K562 (cell line): ENCODE results near the gene ZDHHC8. TPM values are rescaled to one million over a fixed set of nuclear protein-coding genes. Genes with fewer than 3 reads are reported as not detected.

ENCODE experiments used
- BDP1 ChIP-seq: IDR thresholded peaks from 3 replicates; pipeline ENCODE4 v1.6.1; 2011; ENCODE audit not compliant: insufficient read length, insufficient read depth
- CAMTA2 ChIP-seq: fragments of 250-450 bp; sonication (Bioruptor Pico); conservative IDR thresholded peaks from 2 replicates; pipeline ENCODE4 v1.5.1; 2022
- KDM5B ChIP-seq: fragments of 200-600 bp; sonication (generic); IDR thresholded peaks from 2 replicates; pipeline ENCODE4 v1.6.1; 2012; ENCODE audit warnings: low read depth, mild to moderate bottlenecking, moderate library complexity, low read length, control low read depth, inconsistent platforms; ENCODE audit not compliant: insufficient replicate concordance
- MED1 ChIP-seq: sonication (generic); formaldehyde crosslinking; IDR thresholded peaks from 2 replicates; pipeline ENCODE4 v1.8.1; 2023; ENCODE audit warnings: missing genetic modification reagents, borderline replicate concordance
- POLR3G ChIP-seq: IDR thresholded peaks from 2 replicates; pipeline ENCODE4 v1.6.1; 2011; ENCODE audit not compliant: insufficient read length, insufficient replicate concordance; ENCODE audit errors: extremely low read depth
- RFX5 ChIP-seq: IDR thresholded peaks from 2 replicates; pipeline ENCODE4 v1.6.1; 2011; ENCODE audit warnings: low read depth, mild to moderate bottlenecking, improper control_type of control experiment, low read length
- RHOXF2B ChIP-seq: fragments of 250-450 bp; sonication (Bioruptor Pico); conservative IDR thresholded peaks from 2 replicates; pipeline ENCODE4 v1.5.1; 2021
- ZNF23 ChIP-seq: fragments of 250-450 bp; sonication (Bioruptor Pico); IDR thresholded peaks from 2 replicates; pipeline ENCODE4 v1.4.0; 2020; ENCODE audit warnings: mild to moderate bottlenecking
- polyA plus RNA-seq, 8 experiments: library from polyadenylated mRNA; depleted of rRNA in 4 of 8; stranded (reverse) in 5 of 8; unstranded in 3 of 8; fragments of >200 nt; fragmentation: Nextera tagmentation in 2 of 8; fragmentation: Illumina TruSeq in 1 of 8; extraction: Ambion mirVana in 2 of 8; extraction: Trizol in 1 of 8; gene quantifications; 2 replicates each; pipeline versions ENCODE4 v1.2.1 to v1.2.3, GENCODE V29; 2011 to 2014; ENCODE audit warnings: inconsistent platforms in 1 of 8, missing spikeins in 1 of 8
- total RNA-seq, 7 experiments: library from RNA; depleted of rRNA in 6 of 7; stranded (reverse); fragments of >200 nt in 6 of 7; fragmentation: Illumina TruSeq in 2 of 7; extraction: Trizol in 2 of 7; gene quantifications; 2 replicates each; pipeline versions ENCODE4 v1.2.1 to v1.2.3, GENCODE V29; 2011 to 2021; ENCODE audit warnings: low replicate concordance in 1 of 7
- TF ChIP-seq, protein P1 (sequence below): IDR thresholded peaks from 3 replicates; pipeline ENCODE4 v1.6.1; 2011; ENCODE audit warnings: borderline replicate concordance, mild to moderate bottlenecking, moderate library complexity; ENCODE audit not compliant: insufficient read length; ENCODE audit errors: extremely low read depth
- TF ChIP-seq, protein P2 (sequence below): fragments of 250-450 bp; sonication (Bioruptor Pico); IDR thresholded peaks from 2 replicates; pipeline ENCODE4 v1.6.1; 2021; ENCODE audit warnings: mild to moderate bottlenecking
- TF ChIP-seq, protein P3 (sequence below), 2 experiments: fragments of 450-650 bp in 1 of 2; sonication (generic) in 1 of 2; formaldehyde crosslinking in 1 of 2; IDR thresholded peaks; 2 replicates each; pipeline versions ENCODE4 v1.7.1 to v1.9.0; 2016 to 2022; ENCODE audit warnings: inconsistent platforms in 1 of 2, mild to moderate bottlenecking in 1 of 2, missing genetic modification reagents in 1 of 2
- TF ChIP-seq, protein P4 (sequence below): sonication (generic); formaldehyde crosslinking; IDR thresholded peaks from 2 replicates; pipeline ENCODE4 v1.8.1; 2022; ENCODE audit warnings: missing genetic modification reagents

Gene ZDHHC8
- total and polyA plus RNA-seq, 9 of the 15 experiments (the other 6 are each of a cell fraction or from before 2014, with no cell fraction given) = 0.04 to 109 (median 16.4) TPM

DNA sequence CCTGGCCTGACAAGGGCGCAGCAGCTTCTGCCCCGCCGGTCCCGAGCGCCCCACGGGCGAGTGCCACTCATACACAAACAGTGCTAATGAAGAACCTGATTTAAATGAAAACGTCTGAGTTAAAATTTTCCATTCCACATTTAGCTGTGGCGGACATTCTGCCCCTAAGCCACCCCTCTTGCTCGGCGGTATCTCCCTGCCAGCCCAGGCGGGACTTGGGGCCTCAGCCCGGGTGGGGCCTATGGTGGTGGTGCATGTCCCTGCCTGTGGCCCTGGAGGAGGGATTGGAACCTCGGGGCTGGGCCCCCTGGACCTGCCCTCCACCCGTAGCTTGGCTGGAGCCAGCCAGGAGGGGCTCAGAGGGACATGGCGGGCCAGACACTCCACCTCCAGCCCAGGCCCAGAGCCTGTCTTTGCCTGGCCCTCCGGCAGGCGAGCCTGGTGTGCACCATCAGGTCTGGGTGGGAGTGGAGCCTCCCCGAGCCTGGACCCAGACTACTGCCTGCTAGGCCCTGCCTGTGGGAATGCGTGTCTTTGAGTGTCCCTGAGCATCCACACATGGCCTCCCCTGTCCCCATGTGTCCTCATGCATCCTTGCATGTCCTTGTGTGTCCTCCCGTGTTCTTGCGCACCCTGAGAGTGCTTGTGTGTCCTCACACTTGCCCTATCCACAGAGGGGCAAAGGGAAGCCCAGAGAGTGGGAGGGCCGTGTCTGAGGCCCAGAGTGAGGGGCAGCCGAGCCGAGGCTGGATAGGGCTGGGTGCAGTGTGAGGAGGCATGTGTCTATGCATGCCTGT is 4.4 kb downstream of the ZDHHC8 start (continued):
- TF ChIP-seq, protein P1, sequence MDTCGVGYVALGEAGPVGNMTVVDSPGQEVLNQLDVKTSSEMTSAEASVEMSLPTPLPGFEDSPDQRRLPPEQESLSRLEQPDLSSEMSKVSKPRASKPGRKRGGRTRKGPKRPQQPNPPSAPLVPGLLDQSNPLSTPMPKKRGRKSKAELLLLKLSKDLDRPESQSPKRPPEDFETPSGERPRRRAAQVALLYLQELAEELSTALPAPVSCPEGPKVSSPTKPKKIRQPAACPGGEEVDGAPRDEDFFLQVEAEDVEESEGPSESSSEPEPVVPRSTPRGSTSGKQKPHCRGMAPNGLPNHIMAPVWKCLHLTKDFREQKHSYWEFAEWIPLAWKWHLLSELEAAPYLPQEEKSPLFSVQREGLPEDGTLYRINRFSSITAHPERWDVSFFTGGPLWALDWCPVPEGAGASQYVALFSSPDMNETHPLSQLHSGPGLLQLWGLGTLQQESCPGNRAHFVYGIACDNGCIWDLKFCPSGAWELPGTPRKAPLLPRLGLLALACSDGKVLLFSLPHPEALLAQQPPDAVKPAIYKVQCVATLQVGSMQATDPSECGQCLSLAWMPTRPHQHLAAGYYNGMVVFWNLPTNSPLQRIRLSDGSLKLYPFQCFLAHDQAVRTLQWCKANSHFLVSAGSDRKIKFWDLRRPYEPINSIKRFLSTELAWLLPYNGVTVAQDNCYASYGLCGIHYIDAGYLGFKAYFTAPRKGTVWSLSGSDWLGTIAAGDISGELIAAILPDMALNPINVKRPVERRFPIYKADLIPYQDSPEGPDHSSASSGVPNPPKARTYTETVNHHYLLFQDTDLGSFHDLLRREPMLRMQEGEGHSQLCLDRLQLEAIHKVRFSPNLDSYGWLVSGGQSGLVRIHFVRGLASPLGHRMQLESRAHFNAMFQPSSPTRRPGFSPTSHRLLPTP = no peak
- TF ChIP-seq ZNF23 (no peak), BDP1 (no peak), CAMTA2 (CRISPR knock-in tag) (0 out of 2 replicates have a peak, but pooled peaks have one; percentile 36), RFX5 (no peak), POLR3G (no peak), MED1 (CRISPR knock-in tag) (no peak), KDM5B (no peak), RHOXF2B (CRISPR knock-in tag) (no peak; the same call in 1 of the 2 replicates)
- TF ChIP-seq, protein P2, sequence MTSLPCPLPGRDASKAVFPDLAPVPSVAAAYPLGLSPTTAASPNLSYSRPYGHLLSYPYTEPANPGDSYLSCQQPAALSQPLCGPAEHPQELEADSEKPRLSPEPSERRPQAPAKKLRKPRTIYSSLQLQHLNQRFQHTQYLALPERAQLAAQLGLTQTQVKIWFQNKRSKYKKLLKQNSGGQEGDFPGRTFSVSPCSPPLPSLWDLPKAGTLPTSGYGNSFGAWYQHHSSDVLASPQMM (CRISPR knock-in tag) = no peak
- TF ChIP-seq, protein P3, sequence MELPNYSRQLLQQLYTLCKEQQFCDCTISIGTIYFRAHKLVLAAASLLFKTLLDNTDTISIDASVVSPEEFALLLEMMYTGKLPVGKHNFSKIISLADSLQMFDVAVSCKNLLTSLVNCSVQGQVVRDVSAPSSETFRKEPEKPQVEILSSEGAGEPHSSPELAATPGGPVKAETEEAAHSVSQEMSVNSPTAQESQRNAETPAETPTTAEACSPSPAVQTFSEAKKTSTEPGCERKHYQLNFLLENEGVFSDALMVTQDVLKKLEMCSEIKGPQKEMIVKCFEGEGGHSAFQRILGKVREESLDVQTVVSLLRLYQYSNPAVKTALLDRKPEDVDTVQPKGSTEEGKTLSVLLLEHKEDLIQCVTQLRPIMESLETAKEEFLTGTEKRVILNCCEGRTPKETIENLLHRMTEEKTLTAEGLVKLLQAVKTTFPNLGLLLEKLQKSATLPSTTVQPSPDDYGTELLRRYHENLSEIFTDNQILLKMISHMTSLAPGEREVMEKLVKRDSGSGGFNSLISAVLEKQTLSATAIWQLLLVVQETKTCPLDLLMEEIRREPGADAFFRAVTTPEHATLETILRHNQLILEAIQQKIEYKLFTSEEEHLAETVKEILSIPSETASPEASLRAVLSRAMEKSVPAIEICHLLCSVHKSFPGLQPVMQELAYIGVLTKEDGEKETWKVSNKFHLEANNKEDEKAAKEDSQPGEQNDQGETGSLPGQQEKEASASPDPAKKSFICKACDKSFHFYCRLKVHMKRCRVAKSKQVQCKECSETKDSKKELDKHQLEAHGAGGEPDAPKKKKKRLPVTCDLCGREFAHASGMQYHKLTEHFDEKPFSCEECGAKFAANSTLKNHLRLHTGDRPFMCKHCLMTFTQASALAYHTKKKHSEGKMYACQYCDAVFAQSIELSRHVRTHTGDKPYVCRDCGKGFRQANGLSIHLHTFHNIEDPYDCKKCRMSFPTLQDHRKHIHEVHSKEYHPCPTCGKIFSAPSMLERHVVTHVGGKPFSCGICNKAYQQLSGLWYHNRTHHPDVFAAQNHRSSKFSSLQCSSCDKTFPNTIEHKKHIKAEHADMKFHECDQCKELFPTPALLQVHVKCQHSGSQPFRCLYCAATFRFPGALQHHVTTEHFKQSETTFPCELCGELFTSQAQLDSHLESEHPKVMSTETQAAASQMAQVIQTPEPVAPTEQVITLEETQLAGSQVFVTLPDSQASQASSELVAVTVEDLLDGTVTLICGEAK (IDR thresholded peaks at IDR 0.05) = no peak
- TF ChIP-seq, protein P3 (CRISPR knock-in tag; IDR thresholded peaks at IDR 0.05) = 0 out of 2 replicates have a peak, but pooled peaks have one; percentile 20
- TF ChIP-seq, protein P4, sequence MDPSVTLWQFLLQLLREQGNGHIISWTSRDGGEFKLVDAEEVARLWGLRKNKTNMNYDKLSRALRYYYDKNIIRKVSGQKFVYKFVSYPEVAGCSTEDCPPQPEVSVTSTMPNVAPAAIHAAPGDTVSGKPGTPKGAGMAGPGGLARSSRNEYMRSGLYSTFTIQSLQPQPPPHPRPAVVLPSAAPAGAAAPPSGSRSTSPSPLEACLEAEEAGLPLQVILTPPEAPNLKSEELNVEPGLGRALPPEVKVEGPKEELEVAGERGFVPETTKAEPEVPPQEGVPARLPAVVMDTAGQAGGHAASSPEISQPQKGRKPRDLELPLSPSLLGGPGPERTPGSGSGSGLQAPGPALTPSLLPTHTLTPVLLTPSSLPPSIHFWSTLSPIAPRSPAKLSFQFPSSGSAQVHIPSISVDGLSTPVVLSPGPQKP = no peak
